CD4-positive, CD25-positive, alpha-beta regulatory T cell (primary cell): Measurements from ENCODE around the gene RHOJ. TPM values are rescaled to one million over a fixed set of nuclear protein-coding genes. Genes with fewer than 3 reads are reported as not detected.

Experiments used
- ATAC-seq, 2 donors: fragments of 150-1000 bp; cut with Tn5 transposase; one replicate each; pipeline ENCODE4 v1.10.0; 2021; ENCODE audit warnings: low read depth in 2 of 2, moderate number of reproducible peaks in 2 of 2, moderate library complexity in 1 of 2
- DNase-seq, 3 donors: peaks; one replicate each; pipeline versions ENCODE4 v3.0.0 to v3.0.0-alpha.2; 2012 to 2022; ENCODE audit warnings: mixed read lengths in 1 of 3
- H3K27ac ChIP-seq: one replicate; pipeline ENCODE4 v1.7.0; 2013; ENCODE audit warnings: mild to moderate bottlenecking, low read length; ENCODE audit not compliant: insufficient read depth, poor library complexity, severe bottlenecking
- H3K27me3 ChIP-seq: one replicate; pipeline ENCODE4 v1.7.0; 2013; ENCODE audit warnings: low read length; ENCODE audit not compliant: control insufficient read depth, insufficient read depth
- H3K36me3 ChIP-seq: one replicate; pipeline ENCODE4 v1.7.0; 2013; ENCODE audit warnings: mild to moderate bottlenecking, low read length, moderate library complexity; ENCODE audit not compliant: control insufficient read depth, insufficient read depth
- H3K4me1 ChIP-seq: 2 replicates; pipeline ENCODE4 v1.7.0; 2013; ENCODE audit warnings: mild to moderate bottlenecking, low read length; ENCODE audit not compliant: insufficient read depth, control insufficient read depth, poor library complexity, severe bottlenecking
- H3K4me3 ChIP-seq: one replicate; pipeline ENCODE4 v1.7.0; 2013; ENCODE audit warnings: low read depth, mild to moderate bottlenecking, low read length, moderate library complexity
- H3K9me3 ChIP-seq, 2 experiments: 1 replicate in 1 of 2; 2 replicates in 1 of 2; pipeline ENCODE4 v1.7.0; 2013; ENCODE audit warnings: low read length in 2 of 2, mild to moderate bottlenecking in 1 of 2, moderate library complexity in 1 of 2; ENCODE audit not compliant: control insufficient read depth in 2 of 2
- H3K27ac Mint-ChIP-seq, 3 donors: one replicate each; pipeline ENCODE4 v1.8.0; 2020 to 2022; ENCODE audit warnings: mild to moderate bottlenecking in 3 of 3, mixed read lengths in 3 of 3, moderate library complexity in 2 of 3
- H3K27me3 Mint-ChIP-seq: one replicate; pipeline ENCODE4 v1.8.0; 2022; ENCODE audit warnings: mild to moderate bottlenecking, mixed read lengths
- H3K36me3 Mint-ChIP-seq: one replicate; pipeline ENCODE4 v1.8.0; 2020; ENCODE audit warnings: mixed read lengths
- H3K4me1 Mint-ChIP-seq, 4 donors: one replicate each; pipeline ENCODE4 v1.8.0; 2020 to 2022; ENCODE audit warnings: mixed read lengths in 4 of 4, mild to moderate bottlenecking in 1 of 4
- H3K4me3 Mint-ChIP-seq, 4 donors: one replicate each; pipeline ENCODE4 v1.8.0; 2020 to 2022; ENCODE audit warnings: mild to moderate bottlenecking in 4 of 4, mixed read lengths in 4 of 4, moderate library complexity in 3 of 4
- H3K9me3 Mint-ChIP-seq, 7 donors: one replicate each; pipeline ENCODE4 v1.8.0; 2020 to 2022; ENCODE audit warnings: mixed read lengths in 7 of 7, mild to moderate bottlenecking in 3 of 7, moderate library complexity in 2 of 7
- polyA plus RNA-seq, 4 donors: library from polyadenylated mRNA; unstranded; fragments of 300-500 nt; fragmentation: Illumina TruSeq; gene quantifications; one replicate each; pipeline ENCODE4 v1.2.3, GENCODE V29; 2021
- total RNA-seq: library from RNA; stranded (reverse); gene quantifications from one replicate; pipeline ENCODE4 v1.2.3, GENCODE V29; 2022

The RHOJ gene
- total and polyA plus RNA-seq, 5 donors from 2014 or later, result not detected

GRCh38 chr14:63205866-63206265 lies 1.6 kb downstream of the RHOJ start:
- peaks cover 10% of the 10 kb centered on the region for H3K27me3 ChIP-seq
- no peaks in the 10 kb centered on the region for H3K36me3 ChIP-seq
- DNase-seq (no peak), ATAC-seq (no peak)
- no peak overlapping the region for H3K4me3 ChIP-seq
- H3K4me3 Mint-ChIP-seq, result no peak overlapping the region
- H3K4me1 Mint-ChIP-seq, result no peaks in the 10 kb centered on the region
- no peak overlapping the region for H3K27ac ChIP-seq
- peaks cover 12% of the 10 kb centered on the region for H3K27me3 Mint-ChIP-seq
- peaks cover 0 to 2% (median 0%) of the 10 kb centered on the region in 7 donors for H3K9me3 Mint-ChIP-seq
- H3K9me3 ChIP-seq, result no peaks in the 10 kb centered on the region
- no peaks in the 10 kb centered on the region for H3K4me1 ChIP-seq
- no peaks in the 10 kb centered on the region for H3K36me3 Mint-ChIP-seq
- no peak overlapping the region for H3K27ac Mint-ChIP-seq

- peaks cover 9% of the 10 kb centered on the region for H3K27me3 ChIP-seq
- Mint-ChIP-seq H3K27me3 (peaks cover 15% of the 10 kb centered on the region), H3K4me3 (no peak overlapping the region), H3K27ac (no peak overlapping the region), H3K36me3 (no peaks in the 10 kb centered on the region), H3K9me3 (peaks cover 0 to 2% (median 0%) of the 10 kb centered on the region in 7 donors), H3K4me1 (no peaks in the 10 kb centered on the region)
- ATAC-seq, result no peak
- no peak for DNase-seq
- no peaks in the 10 kb centered on the region for H3K4me1 ChIP-seq
- no peaks in the 10 kb centered on the region for H3K36me3 ChIP-seq
- H3K4me3 ChIP-seq, result no peak overlapping the region
- no peak overlapping the region for H3K27ac ChIP-seq
- H3K9me3 ChIP-seq, result no peaks in the 10 kb centered on the region
These were observed 4.9 kb downstream of the RHOJ start for GRCh38 chr14:63209160-63209559.

- Histone ChIP-seq H3K27me3 (peaks cover 8% of the 10 kb centered on the region), H3K9me3 (no peaks in the 10 kb centered on the region), H3K4me3 (no peak overlapping the region), H3K36me3 (no peaks in the 10 kb centered on the region), H3K27ac (no peak overlapping the region), H3K4me1 (no peaks in the 10 kb centered on the region)
- no peak for ATAC-seq
- Mint-ChIP-seq H3K4me3 (no peak overlapping the region), H3K27me3 (peaks cover 14% of the 10 kb centered on the region), H3K36me3 (no peaks in the 10 kb centered on the region), H3K9me3 (peaks cover 0 to 2% (median 0%) of the 10 kb centered on the region in 7 donors), H3K4me1 (no peaks in the 10 kb centered on the region), H3K27ac (no peak overlapping the region)
- DNase-seq, result no peak
These were observed 6.6 kb downstream of the RHOJ start for GRCh38 chr14:63210812-63211211.

GRCh38 chr14:63212209-63212608 lies 8.0 kb downstream of the RHOJ start:
- no peak overlapping the region for H3K27ac Mint-ChIP-seq
- H3K36me3 Mint-ChIP-seq, result no peaks in the 10 kb centered on the region
- Histone ChIP-seq H3K27ac (no peak overlapping the region), H3K4me1 (no peaks in the 10 kb centered on the region), H3K36me3 (no peaks in the 10 kb centered on the region), H3K9me3 (no peaks in the 10 kb centered on the region), H3K4me3 (no peak overlapping the region), H3K27me3 (peaks cover 8% of the 10 kb centered on the region)
- DNase-seq (no peak), ATAC-seq (no peak)
- H3K9me3 Mint-ChIP-seq, result peaks cover 0 to 2% (median 0%) of the 10 kb centered on the region in 7 donors
- peaks cover 9% of the 10 kb centered on the region for H3K27me3 Mint-ChIP-seq
- no peak overlapping the region for H3K4me3 Mint-ChIP-seq
- no peaks in the 10 kb centered on the region for H3K4me1 Mint-ChIP-seq

- Mint-ChIP-seq H3K9me3 (peaks cover 0 to 3% (median 0%) of the 10 kb centered on the region in 7 donors), H3K27me3 (peaks cover 9% of the 10 kb centered on the region), H3K4me1 (no peaks in the 10 kb centered on the region), H3K4me3 (no peak overlapping the region), H3K27ac (no peak overlapping the region), H3K36me3 (no peaks in the 10 kb centered on the region)
- Histone ChIP-seq H3K27ac (no peak overlapping the region), H3K4me1 (no peaks in the 10 kb centered on the region), H3K9me3 (no peaks in the 10 kb centered on the region), H3K36me3 (no peaks in the 10 kb centered on the region), H3K27me3 (peaks cover 8% of the 10 kb centered on the region), H3K4me3 (no peak overlapping the region)
- ATAC-seq (no peak), DNase-seq (no peak)
These were observed 8.7 kb downstream of the RHOJ start for GRCh38 chr14:63212776-63213500.

- Histone ChIP-seq H3K27me3 (peaks cover 2% of the 10 kb centered on the region), H3K36me3 (no peaks in the 10 kb centered on the region), H3K4me3 (no peak overlapping the region), H3K4me1 (no peaks in the 10 kb centered on the region), H3K27ac (no peak overlapping the region), H3K9me3 (no peaks in the 10 kb centered on the region)
- DNase-seq (no peak), ATAC-seq (no peak)
- Mint-ChIP-seq H3K9me3 (peaks cover 0 to 3% (median 0%) of the 10 kb centered on the region in 7 donors), H3K27me3 (peaks cover 9% of the 10 kb centered on the region), H3K36me3 (no peaks in the 10 kb centered on the region), H3K4me1 (peaks cover 0 to 4% (median 0%) of the 10 kb centered on the region in 4 donors), H3K27ac (no peak overlapping the region), H3K4me3 (no peak overlapping the region)
These were observed 10.4 kb downstream of the RHOJ start for GRCh38 chr14:63214417-63215196.

- H3K27ac Mint-ChIP-seq, result no peak overlapping the region
- H3K4me3 Mint-ChIP-seq, result no peak overlapping the region
- H3K4me1 Mint-ChIP-seq, result peaks cover 0 to 4% (median 0%) of the 10 kb centered on the region in 4 donors
- Histone ChIP-seq H3K4me3 (no peak overlapping the region), H3K4me1 (no peaks in the 10 kb centered on the region), H3K27me3 (no peaks in the 10 kb centered on the region), H3K36me3 (no peaks in the 10 kb centered on the region), H3K27ac (no peak overlapping the region), H3K9me3 (no peaks in the 10 kb centered on the region)
- peaks cover 15% of the 10 kb centered on the region for H3K27me3 Mint-ChIP-seq
- ATAC-seq, result no peak
- DNase-seq, result no peak
- H3K36me3 Mint-ChIP-seq, result no peaks in the 10 kb centered on the region
- peaks cover 0 to 3% (median 0%) of the 10 kb centered on the region in 7 donors for H3K9me3 Mint-ChIP-seq
These were observed 16.3 kb downstream of the RHOJ start for GRCh38 chr14:63220526-63220925.
